SJSA1 (cell line): ENCODE results near the gene PRR15L. TPM values are rescaled to one million over a fixed set of nuclear protein-coding genes. Genes with fewer than 3 reads are reported as not detected.

Experiments
- DNase-seq, 2 experiments: peaks; one replicate each; pipeline ENCODE4 v3.0.0-alpha.2; 2015 to 2020; ENCODE audit warnings: low spot score in 2 of 2, low read depth in 1 of 2
- H3K27ac ChIP-seq: fragments of 250-450 bp; sonication (Bioruptor Pico); 2 replicates; pipeline ENCODE4 v1.5.1; 2020; ENCODE audit warnings: mild to moderate bottlenecking, moderate library complexity
- H3K27me3 ChIP-seq: fragments of 250-450 bp; sonication (Bioruptor Pico); replicated peaks from 2 replicates; pipeline ENCODE4 v1.5.1; 2020; ENCODE audit warnings: mild to moderate bottlenecking, moderate library complexity
- H3K36me3 ChIP-seq: fragments of 250-450 bp; sonication (Bioruptor Pico); 2 replicates; pipeline ENCODE4 v1.5.1; 2020; ENCODE audit warnings: mild to moderate bottlenecking
- H3K4me1 ChIP-seq: fragments of 250-450 bp; sonication (Bioruptor Pico); replicated peaks from 2 replicates; pipeline ENCODE4 v1.6.1; 2021; ENCODE audit warnings: mild to moderate bottlenecking
- H3K4me3 ChIP-seq: fragments of 250-450 bp; sonication (Bioruptor Pico); 2 replicates; pipeline ENCODE4 v1.5.1; 2020; ENCODE audit warnings: mild to moderate bottlenecking
- H3K9me3 ChIP-seq: fragments of 250-450 bp; sonication (Bioruptor Pico); replicated peaks from 2 replicates; pipeline ENCODE4 v1.5.1; 2020; ENCODE audit warnings: mild to moderate bottlenecking
- total RNA-seq: library from RNA; depleted of rRNA; stranded (reverse); fragments of >200 nt; shearing (Covaris generic); gene quantifications from 2 replicates; pipeline ENCODE4 v1.2.3, GENCODE V29; 2014

PRR15L gene
- total RNA-seq, 1 experiment from 2014 or later, result not detected

GRCh38 chr17:47982091-47982617 lies 24.5 kb upstream of the PRR15L start:
- DNase-seq, result no peak
- Histone ChIP-seq H3K27ac (no peak overlapping the region), H3K4me3 (no peak overlapping the region), H3K9me3 (no peaks in the 10 kb centered on the region), H3K4me1 (peaks cover 2% of the 10 kb centered on the region), H3K27me3 (no peaks in the 10 kb centered on the region), H3K36me3 (peaks cover 65% of the 10 kb centered on the region)

DNA sequence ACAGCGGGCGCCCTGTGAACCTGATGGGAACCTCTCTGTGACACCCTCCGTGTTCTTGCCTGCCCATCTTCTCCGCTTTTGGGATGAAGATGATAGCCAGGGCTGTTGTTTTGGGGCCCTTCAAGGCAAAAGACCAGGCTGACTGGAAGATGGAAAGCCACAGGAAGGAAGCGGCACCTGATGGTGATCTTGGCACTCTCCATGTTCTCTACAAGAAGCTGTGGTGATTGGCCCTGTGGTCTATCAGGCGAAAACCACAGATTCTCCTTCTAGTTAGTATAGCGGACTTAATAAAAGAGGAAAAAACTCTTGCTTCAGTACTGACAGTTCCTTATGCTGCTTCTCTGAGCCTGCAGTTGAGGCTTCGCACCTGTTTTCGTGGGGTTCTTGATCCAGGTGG lies 23.8 kb upstream of the PRR15L start:
- Histone ChIP-seq H3K27ac (no peak overlapping the region), H3K4me3 (no peak overlapping the region), H3K36me3 (peaks cover 72% of the 10 kb centered on the region), H3K27me3 (no peaks in the 10 kb centered on the region), H3K9me3 (no peaks in the 10 kb centered on the region), H3K4me1 (no peaks in the 10 kb centered on the region)
- no peak for DNase-seq

DNA sequence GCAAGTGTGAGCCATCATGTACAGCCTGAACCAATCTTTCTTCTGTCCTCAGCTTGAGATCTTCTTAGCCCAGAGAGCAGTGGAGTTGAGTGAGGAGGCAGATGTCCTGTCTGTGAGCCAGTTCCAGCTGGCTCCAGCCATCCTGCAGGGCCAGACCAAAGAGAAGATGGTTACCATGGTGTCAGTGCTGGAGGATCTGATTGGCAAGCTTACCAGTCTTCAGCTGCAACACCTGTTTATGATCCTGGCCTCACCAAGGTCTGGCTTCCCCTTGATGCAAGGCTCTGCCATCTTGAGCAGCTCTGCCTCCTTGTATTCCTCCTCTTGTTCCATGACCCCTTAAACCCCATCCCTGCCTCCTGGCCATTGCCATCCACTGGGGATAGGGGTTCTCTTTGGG lies 22.9 kb upstream of the PRR15L start:
- Histone ChIP-seq H3K4me3 (no peak overlapping the region), H3K9me3 (no peaks in the 10 kb centered on the region), H3K27me3 (no peaks in the 10 kb centered on the region), H3K4me1 (no peaks in the 10 kb centered on the region), H3K36me3 (peaks cover 78% of the 10 kb centered on the region), H3K27ac (no peak overlapping the region)
- no peak for DNase-seq

- DNase-seq, result peak; percentile 64 to 76
Measured at GRCh38 chr17:47978324-47978723, 20.6 kb upstream of the PRR15L start.

DNA sequence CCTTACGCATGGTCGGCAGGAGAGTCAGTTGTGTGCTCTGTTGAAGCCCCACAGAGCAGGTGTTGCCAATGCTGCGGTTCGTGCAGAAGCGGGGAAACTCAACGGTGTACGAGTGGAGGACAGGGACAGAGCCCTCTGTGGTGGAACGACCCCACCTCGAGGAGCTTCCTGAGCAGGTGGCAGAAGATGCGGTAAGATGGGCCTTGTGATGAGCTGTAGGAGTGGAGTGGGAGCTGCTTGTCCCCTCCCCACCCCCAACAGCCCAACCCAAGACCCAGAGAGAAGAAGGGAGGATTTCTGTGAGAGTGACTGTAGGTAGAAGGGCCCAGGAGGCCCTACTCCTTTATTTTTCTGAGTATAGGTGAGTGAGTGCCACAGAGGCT lies 18.1 kb upstream of the PRR15L start:
- Histone ChIP-seq H3K27ac (no peak overlapping the region), H3K27me3 (no peaks in the 10 kb centered on the region), H3K4me1 (peaks cover 11% of the 10 kb centered on the region), H3K4me3 (no peak overlapping the region), H3K36me3 (peaks cover 72% of the 10 kb centered on the region), H3K9me3 (no peaks in the 10 kb centered on the region)
- no peak for DNase-seq

More at GRCh38 chr17:47978324-47978723, 20.6 kb upstream of the PRR15L start:
- no peaks in the 10 kb centered on the region for H3K4me1 ChIP-seq
- H3K27ac ChIP-seq, result no peak overlapping the region
- no peaks in the 10 kb centered on the region for H3K9me3 ChIP-seq
- H3K36me3 ChIP-seq, result peaks cover 92% of the 10 kb centered on the region
- H3K27me3 ChIP-seq, result no peaks in the 10 kb centered on the region
- H3K4me3 ChIP-seq, result no peak overlapping the region

- Histone ChIP-seq H3K27ac (no peak overlapping the region), H3K36me3 (peaks cover 67% of the 10 kb centered on the region), H3K9me3 (no peaks in the 10 kb centered on the region), H3K4me1 (peaks cover 14% of the 10 kb centered on the region), H3K27me3 (no peaks in the 10 kb centered on the region), H3K4me3 (no peak overlapping the region)
- DNase-seq, result no peak
Measured at GRCh38 chr17:47975189-47975822, 17.6 kb upstream of the PRR15L start.

DNA sequence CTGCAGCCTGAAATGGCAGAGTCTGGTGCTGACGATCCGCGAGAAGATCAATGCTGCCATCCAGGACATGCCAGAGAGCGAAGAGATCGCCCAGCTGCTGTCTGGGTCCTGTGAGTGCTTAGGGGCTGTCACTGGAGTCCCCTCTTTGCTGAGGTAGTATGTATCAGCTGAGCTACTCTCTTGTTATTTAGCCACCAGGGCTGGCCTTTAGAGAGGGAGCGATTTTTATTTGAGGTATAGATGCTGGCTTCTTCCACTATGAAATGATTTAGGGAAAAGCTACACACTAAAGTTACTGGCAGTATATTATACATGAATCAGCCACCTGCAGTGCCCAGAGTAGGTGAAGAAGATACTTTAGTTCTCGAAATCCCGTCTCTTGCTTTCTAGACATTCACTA lies 15.9 kb upstream of the PRR15L start:
- Histone ChIP-seq H3K27me3 (no peaks in the 10 kb centered on the region), H3K4me1 (peaks cover 19% of the 10 kb centered on the region), H3K4me3 (no peak overlapping the region), H3K27ac (no peak overlapping the region), H3K9me3 (no peaks in the 10 kb centered on the region), H3K36me3 (peaks cover 49% of the 10 kb centered on the region)
- DNase-seq, result no peak

DNA sequence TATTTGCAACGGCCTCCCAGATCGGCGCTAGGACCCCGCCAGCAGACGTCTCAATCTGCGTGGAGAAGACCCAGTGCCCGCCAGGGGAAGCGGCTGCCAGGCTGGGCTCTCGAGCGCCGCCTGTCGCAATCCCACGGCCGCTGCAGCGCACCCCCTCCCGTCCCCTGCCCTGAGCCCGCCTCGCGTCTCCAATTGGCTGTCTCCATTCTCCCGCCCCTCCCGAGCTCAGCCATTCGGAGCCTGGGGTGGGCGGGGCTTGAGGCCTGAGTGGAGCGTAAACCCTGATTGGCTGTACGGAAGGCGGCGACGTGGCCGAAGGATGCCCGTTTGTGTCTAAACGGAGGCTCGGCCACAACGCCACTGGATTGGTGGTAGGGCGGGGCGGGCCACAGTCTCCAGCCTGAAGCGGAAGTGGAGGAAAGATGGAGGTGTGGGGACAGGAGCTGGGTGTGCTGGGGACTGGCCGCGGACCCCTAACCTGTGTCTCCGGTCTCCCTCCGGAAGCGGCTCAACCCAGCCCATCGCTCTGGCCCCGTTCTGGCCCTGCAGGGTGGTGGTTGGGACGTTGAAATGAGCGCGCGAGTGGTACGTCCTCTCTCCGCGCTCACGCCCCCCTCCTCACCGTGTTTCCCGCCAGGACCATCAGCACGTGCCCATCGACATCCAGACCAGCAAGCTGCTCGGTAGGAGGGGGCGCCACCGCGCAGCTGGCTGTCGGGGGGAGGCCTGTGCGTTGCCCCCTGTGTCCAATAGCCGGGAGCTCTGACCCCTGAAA lies 13.2 kb upstream of the PRR15L start, which contains the start of gene CDK5RAP3:
Gene CDK5RAP3 (plus strand): TSS at position 389 of the 775 bp plus-strand sequence. CDS start 34 bp downstream, at position 423.
- peak within 1 kb of the TSS; percentile 61 for H3K27ac ChIP-seq
- H3K27me3 ChIP-seq, result no peaks in the 10 kb centered on the region
- H3K9me3 ChIP-seq, result no peaks in the 10 kb centered on the region
- H3K4me1 ChIP-seq, result peaks cover 35% of the 10 kb centered on the region
- peak; percentile 100 for DNase-seq
- H3K4me3 ChIP-seq, result peak within 1 kb of the TSS; percentile 60
- H3K36me3 ChIP-seq, result peaks cover 25% of the 10 kb centered on the region

GRCh38 chr17:47969930-47970724 lies 12.4 kb upstream of the PRR15L start:
- peaks cover 35% of the 10 kb centered on the region for H3K4me1 ChIP-seq
- no peaks in the 10 kb centered on the region for H3K27me3 ChIP-seq
- DNase-seq, result no peak
- H3K4me3 ChIP-seq, result peak overlapping the region; percentile 60
- H3K36me3 ChIP-seq, result peaks cover 18% of the 10 kb centered on the region
- no peaks in the 10 kb centered on the region for H3K9me3 ChIP-seq
- no peak overlapping the region for H3K27ac ChIP-seq

DNA sequence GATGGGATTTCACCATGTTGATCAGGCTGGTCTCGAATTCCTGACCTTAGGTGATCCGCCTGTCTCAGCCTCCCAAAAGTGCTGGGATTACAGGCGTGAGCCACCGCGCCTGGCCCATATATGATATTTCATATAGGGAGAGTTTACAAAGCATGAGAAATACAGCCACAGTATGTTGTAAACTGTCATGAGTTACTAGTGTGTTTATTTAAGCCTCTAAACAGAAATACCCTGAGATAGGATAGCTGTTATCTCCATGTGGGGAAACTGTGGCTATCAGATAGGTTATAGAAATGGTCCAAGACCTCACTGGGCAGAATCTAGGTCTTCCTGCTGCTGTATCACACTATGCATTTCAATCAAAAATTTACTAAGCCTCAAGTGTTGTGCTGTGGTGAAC lies 11.2 kb upstream of the PRR15L start:
- no peak overlapping the region for H3K27ac ChIP-seq
- peaks cover 35% of the 10 kb centered on the region for H3K4me1 ChIP-seq
- H3K36me3 ChIP-seq, result peaks cover 8% of the 10 kb centered on the region
- H3K9me3 ChIP-seq, result no peaks in the 10 kb centered on the region
- no peak for DNase-seq
- no peaks in the 10 kb centered on the region for H3K27me3 ChIP-seq
- no peak overlapping the region for H3K4me3 ChIP-seq

DNA sequence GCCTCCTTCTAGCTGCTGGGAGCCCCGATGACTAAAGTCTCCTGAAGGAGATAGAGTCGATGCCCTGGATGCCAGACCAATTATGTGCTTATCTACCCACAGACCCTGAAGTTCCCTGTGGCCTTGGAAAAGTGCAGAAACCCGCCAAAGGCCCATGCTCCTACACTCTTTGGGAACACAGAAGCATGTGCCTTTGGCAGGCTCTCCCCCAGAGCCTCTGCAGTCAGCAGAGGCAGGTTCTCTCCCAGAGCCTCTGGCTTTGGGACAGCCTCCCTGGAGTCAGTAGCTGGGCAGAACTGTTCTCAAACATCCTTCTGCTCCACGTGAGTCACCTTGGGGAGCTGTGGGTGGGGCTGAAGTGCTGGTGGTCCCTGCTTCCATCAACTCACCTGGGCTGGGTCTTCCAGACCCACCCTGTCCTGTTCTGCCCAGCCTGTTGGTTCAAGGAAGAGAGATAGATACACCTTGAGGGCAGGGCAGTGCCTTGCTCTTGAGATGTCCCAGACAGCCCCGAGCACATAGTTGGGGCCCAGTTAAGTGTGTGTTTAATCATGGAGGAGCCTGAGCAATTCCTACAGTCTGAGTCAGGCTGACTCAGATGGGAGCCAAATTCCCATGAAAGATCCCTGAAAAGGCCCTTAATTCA lies 10.0 kb upstream of the PRR15L start:
- Histone ChIP-seq H3K27me3 (no peaks in the 10 kb centered on the region), H3K4me3 (no peak overlapping the region), H3K27ac (peak overlapping the region; percentile 73), H3K4me1 (peaks cover 35% of the 10 kb centered on the region), H3K36me3 (0 out of 2 replicates have a peak, but pooled peaks cover 5% of the 10 kb centered on the region), H3K9me3 (no peaks in the 10 kb centered on the region)
- DNase-seq, result peak; percentile 77 to 78

- Histone ChIP-seq H3K27me3 (no peaks in the 10 kb centered on the region), H3K4me1 (peaks cover 25% of the 10 kb centered on the region), H3K4me3 (no peak overlapping the region), H3K27ac (no peak overlapping the region), H3K9me3 (no peaks in the 10 kb centered on the region), H3K36me3 (0 out of 2 replicates have a peak, but pooled peaks cover under 1% of the 10 kb centered on the region)
- no peak for DNase-seq
Measured at GRCh38 chr17:47966079-47966519, 8.4 kb upstream of the PRR15L start.

DNA sequence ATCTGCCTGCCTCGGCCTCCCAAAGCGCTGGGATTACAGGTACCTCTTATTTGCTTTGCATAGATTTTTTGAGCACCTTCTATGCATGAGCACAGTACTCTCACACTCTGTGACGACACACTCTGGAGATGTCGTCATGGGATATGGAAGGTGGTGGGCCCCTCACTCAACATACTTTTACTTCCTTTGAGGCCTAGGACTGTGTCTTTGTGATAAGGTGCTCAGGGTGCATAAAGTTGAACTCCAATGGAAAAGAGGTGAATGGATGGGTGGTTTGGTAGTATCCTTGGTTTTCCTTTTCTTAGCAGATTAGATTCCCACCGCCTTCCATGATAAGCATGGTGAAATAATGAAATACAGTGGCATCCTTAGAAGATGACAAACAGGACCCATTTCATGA lies 7.2 kb upstream of the PRR15L start:
- Histone ChIP-seq H3K4me3 (no peak overlapping the region), H3K27me3 (no peaks in the 10 kb centered on the region), H3K9me3 (no peaks in the 10 kb centered on the region), H3K4me1 (peaks cover 20% of the 10 kb centered on the region), H3K36me3 (no peaks in the 10 kb centered on the region), H3K27ac (no peak overlapping the region)
- no peak for DNase-seq
